ENCODE measurements around the gene TNS1.

DNA sequence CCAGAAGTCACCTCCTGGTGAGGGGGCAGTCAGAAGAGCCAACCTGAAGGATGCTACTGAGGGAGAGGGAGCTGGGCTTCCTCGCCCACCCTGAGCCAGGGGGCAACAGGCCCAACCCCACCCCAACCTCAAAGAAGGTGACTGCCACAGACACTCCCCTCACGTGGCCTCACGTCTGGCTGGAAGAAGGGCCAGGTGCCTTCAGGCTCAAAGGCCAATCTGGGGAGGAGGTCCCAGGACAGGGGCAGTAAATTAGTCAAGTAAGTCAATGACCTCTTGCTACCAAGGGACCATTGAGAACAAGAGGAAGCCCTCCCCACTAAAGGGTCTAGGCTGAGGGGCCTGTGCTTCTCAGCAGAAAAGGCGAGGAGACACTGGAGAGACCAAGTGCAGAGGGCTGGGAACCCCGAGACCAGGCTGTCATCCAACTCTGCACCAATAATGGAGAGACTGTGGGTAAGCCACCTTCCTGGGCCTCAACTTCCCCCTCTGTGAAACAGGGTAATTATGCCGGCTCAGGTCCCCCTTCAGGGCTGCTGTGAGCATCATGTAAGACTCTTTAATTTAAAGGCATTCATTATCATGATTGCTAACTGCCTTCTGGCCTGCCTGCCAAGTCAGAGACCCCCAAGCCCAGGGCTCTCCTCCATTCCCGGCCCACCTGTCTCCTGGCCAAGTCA is 20.2 kb upstream of the TNS1 start:
- TF ChIP-seq, protein P1, sequence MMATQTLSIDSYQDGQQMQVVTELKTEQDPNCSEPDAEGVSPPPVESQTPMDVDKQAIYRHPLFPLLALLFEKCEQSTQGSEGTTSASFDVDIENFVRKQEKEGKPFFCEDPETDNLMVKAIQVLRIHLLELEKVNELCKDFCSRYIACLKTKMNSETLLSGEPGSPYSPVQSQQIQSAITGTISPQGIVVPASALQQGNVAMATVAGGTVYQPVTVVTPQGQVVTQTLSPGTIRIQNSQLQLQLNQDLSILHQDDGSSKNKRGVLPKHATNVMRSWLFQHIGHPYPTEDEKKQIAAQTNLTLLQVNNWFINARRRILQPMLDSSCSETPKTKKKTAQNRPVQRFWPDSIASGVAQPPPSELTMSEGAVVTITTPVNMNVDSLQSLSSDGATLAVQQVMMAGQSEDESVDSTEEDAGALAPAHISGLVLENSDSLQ (IDR thresholded peaks at IDR 0.05): no peak
- no peak for TF ChIP-seq NBN (IDR thresholded peaks at IDR 0.05)
- TF ChIP-seq HDAC2 (IDR thresholded peaks at IDR 0.05): no peak
- TF ChIP-seq NFYB (IDR thresholded peaks at IDR 0.05; ENCODE audit: insufficient read depth, low read depth, low read length): no peak
- TF ChIP-seq, protein P2, sequence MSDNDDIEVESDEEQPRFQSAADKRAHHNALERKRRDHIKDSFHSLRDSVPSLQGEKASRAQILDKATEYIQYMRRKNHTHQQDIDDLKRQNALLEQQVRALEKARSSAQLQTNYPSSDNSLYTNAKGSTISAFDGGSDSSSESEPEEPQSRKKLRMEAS (IDR thresholded peaks at IDR 0.05; ENCODE audit: low read depth, low read length): no peak
